ENCODE measurements around the gene GPR107.
"Not testable (repeated sequence)": the region's sequence is repeated elsewhere in the genome, so short reads cannot be mapped to it uniquely, and the experiment has no call there.

GPR107 gene

GRCh38 chr9:130015353-130016019 lies 38.2 kb upstream of the GPR107 start:
- DNase-seq (ENCODE audit: low read depth), result no peak
- no peak overlapping the region for H3K4me3 ChIP-seq (ENCODE audit: low read length)
- TF ChIP-seq CTCF (IDR thresholded peaks at IDR 0.05; ENCODE audit: insufficient read depth, low read depth, low read length, missing control alignments), result no peak

DNA sequence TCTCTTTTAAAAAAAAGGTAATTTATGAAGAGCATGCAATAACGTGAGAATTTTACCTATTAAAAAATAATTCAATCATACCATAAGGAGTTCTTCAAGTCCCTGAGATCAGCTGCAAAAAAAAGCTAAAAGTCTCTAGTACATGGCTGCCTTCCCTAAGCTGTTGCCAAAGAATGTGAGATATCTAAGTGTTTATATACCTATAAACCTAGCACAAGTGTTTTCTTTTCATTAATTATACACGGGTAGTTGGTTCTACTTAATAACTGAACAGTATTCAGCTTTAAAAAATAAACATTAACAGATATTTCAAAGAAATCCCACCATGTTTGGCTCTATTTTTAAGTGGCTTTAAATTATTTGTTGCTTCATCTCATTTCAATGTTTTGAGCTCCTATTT lies 36.6 kb upstream of the GPR107 start:
- TF ChIP-seq CTCF (IDR thresholded peaks at IDR 0.05; ENCODE audit: insufficient read depth, low read depth, low read length, missing control alignments), result no peak
- H3K4me3 ChIP-seq (ENCODE audit: low read length), result no peak overlapping the region
- DNase-seq (ENCODE audit: low read depth), result no peak

- not testable (repeated sequence) for H3K4me3 ChIP-seq (ENCODE audit: low read length); DNase-seq (ENCODE audit: low read depth)
Observed at GRCh38 chr9:130017510-130017909, 36.2 kb upstream of the GPR107 start.

- H3K4me3 ChIP-seq (ENCODE audit: low read length), result no peak overlapping the region
- TF ChIP-seq CTCF (IDR thresholded peaks at IDR 0.05; ENCODE audit: insufficient read depth, low read depth, low read length, missing control alignments), result no peak
- no peak for DNase-seq (ENCODE audit: low read depth)
Observed at GRCh38 chr9:130018265-130018664, 35.4 kb upstream of the GPR107 start.

DNA sequence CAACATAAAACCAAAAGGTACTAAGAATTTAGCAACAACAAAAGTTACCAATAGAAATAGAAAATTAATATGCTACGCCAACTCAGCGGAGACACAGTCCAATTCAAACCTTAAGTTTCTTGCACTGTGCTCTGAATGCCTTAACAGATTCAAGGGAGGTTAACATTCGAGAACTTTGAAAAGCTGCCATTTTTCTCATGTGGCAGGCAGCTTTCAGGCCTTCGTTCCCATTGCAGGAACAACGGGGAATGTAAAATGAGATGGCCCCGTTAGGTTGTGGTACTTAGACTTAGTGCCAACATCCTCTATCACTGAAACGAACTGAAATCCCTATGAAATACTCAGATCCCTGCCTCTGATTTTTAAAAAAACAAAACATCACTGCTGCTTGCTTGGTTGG lies 33.1 kb upstream of the GPR107 start:
- no peak for DNase-seq (ENCODE audit: low read depth)
- TF ChIP-seq CTCF (IDR thresholded peaks at IDR 0.05; ENCODE audit: insufficient read depth, low read depth, low read length, missing control alignments), result no peak
- no peak overlapping the region for H3K4me3 ChIP-seq (ENCODE audit: low read length)

DNA sequence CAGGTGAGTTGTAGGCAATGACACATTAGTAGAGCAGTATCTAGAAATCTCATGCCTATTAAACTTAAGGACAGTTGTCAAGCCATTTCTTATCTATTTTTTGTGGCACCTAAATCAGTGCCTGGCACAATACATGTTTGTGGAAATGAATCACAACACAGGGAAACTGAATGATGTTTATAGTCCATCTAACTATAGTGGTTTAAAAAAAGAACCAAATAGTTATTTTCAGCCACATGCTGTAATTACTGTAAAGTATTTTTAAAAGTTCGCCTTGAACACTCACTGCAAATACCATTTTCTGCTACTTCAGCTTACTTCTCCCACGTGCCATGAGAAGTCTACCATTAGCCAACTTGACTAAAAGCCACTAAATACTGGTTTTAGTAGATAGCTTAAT lies 32.6 kb upstream of the GPR107 start:
- TF ChIP-seq CTCF (IDR thresholded peaks at IDR 0.05; ENCODE audit: insufficient read depth, low read depth, low read length, missing control alignments), result no peak
- H3K4me3 ChIP-seq (ENCODE audit: low read length), result no peak overlapping the region
- DNase-seq (ENCODE audit: low read depth), result no peak

- not testable (repeated sequence) for DNase-seq (ENCODE audit: low read depth); H3K4me3 ChIP-seq (ENCODE audit: low read length)
Observed at GRCh38 chr9:130021842-130022241, 31.9 kb upstream of the GPR107 start.

GRCh38 chr9:130022566-130023143 lies 31.1 kb upstream of the GPR107 start:
- no peak for DNase-seq (ENCODE audit: low read depth)
- TF ChIP-seq CTCF (IDR thresholded peaks at IDR 0.05; ENCODE audit: insufficient read depth, low read depth, low read length, missing control alignments), result no peak
- no peak overlapping the region for H3K4me3 ChIP-seq (ENCODE audit: low read length)
